ENCODE data around the gene ACKR4. TPM values are rescaled to one million over a fixed set of nuclear protein-coding genes. Genes with fewer than 3 reads are reported as not detected.
"Not testable (repeated sequence)": the region's sequence is repeated elsewhere in the genome, so short reads cannot be mapped to it uniquely, and the experiment has no call there.

ACKR4 gene
- total and polyA plus RNA-seq, 2 experiments from 2014 or later = 14.8 to 25.0 TPM

DNA sequence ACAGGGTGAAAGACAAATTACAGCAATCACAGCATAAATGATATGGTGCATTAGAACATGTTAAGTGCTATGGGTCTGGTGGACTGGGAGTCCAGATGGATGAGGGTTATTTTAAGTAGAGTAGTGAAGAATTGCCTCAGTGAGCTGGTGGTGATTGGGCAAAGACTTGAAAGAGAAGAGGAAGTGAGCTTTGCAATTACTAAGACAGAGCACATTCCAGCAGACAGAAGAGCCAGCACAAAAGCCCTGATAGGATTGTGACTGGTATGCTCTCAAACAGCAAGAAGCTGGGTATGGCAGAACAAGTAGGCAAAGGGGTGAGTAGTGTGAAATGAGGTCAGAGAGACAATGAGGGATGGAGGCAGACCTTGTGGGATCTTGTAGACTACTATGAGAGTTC is 2.1 kb upstream of the ACKR4 start:
- in situ Hi-C loops (cut with MboI) = no loop called here
- Histone ChIP-seq H3K9me2 (ENCODE audit: insufficient read depth) (no peaks in the 10 kb centered on the region), H3K79me2 (ENCODE audit: insufficient read depth) (peaks cover 13% of the 10 kb centered on the region), H4K20me1 (ENCODE audit: insufficient read depth) (no peaks in the 10 kb centered on the region), H3K4me3 (no peak overlapping the region), H3K27ac (peak overlapping the region; percentile 87), H2AFZ (no peak overlapping the region), H3K9me3 (ENCODE audit: low read depth) (no peaks in the 10 kb centered on the region), H3K4me2 (ENCODE audit: unreplicated experiment) (peak overlapping the region; percentile 64), H3K27me3 (replicated peaks; ENCODE audit: insufficient read depth) (no peaks in the 10 kb centered on the region), H3K36me3 (ENCODE audit: low read depth) (no peaks in the 10 kb centered on the region), H3K4me1 (ENCODE audit: insufficient read depth) (peaks cover 59% of the 10 kb centered on the region), H3K9ac (no peak overlapping the region), H3F3A (ENCODE audit: insufficient read depth) (peaks cover 51% of the 10 kb centered on the region)
- no peak for TF ChIP-seq EZH2phosphoT487 (IDR thresholded peaks at IDR 0.05; ENCODE audit: insufficient read depth, low read depth)
- no peak for TF ChIP-seq EZH2 (IDR thresholded peaks at IDR 0.05; ENCODE audit: insufficient read depth, poor library complexity, severe bottlenecking)
- DNase-seq = peak; percentile 83

DNA sequence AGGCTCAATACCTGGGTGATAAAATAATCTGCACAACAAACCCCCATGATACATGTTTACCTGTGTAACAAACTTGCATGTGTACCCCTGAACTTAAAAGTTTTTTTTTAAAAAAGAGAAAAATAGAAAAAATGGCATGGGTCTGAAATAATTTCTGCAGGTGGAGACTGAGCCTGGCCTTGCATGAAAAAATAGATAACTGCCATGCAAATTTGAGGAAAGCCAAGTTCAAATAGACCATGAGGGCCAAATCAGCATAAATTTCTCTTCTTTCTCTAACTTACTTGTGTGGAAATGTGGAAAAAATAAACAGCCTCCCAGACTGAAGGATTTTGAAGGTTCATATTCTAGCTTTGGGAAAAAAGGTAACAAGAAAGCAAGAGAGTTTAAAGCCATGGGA is 744 bp upstream of the ACKR4 start:
- no peak overlapping the region for H3K9ac ChIP-seq
- peaks cover 13% of the 10 kb centered on the region for H3K79me2 ChIP-seq (ENCODE audit: insufficient read depth)
- no peak for DNase-seq
- no peaks in the 10 kb centered on the region for H3K9me2 ChIP-seq (ENCODE audit: insufficient read depth)
- no peaks in the 10 kb centered on the region for H4K20me1 ChIP-seq (ENCODE audit: insufficient read depth)
- TF ChIP-seq EZH2 (IDR thresholded peaks at IDR 0.05; ENCODE audit: insufficient read depth, poor library complexity, severe bottlenecking) (no peak), EZH2phosphoT487 (IDR thresholded peaks at IDR 0.05; ENCODE audit: insufficient read depth, low read depth) (no peak)
- peaks cover 58% of the 10 kb centered on the region for H3K4me1 ChIP-seq (ENCODE audit: insufficient read depth)
- H3K27ac ChIP-seq = peak overlapping the region; percentile 37; the same call in 1 of the 2 replicates
- no peak overlapping the region for H3K4me3 ChIP-seq
- no peaks in the 10 kb centered on the region for H3K36me3 ChIP-seq (ENCODE audit: low read depth)
- H3K27me3 ChIP-seq (replicated peaks; ENCODE audit: insufficient read depth) = no peaks in the 10 kb centered on the region
- peaks cover 51% of the 10 kb centered on the region for H3F3A ChIP-seq (ENCODE audit: insufficient read depth)
- no peak overlapping the region for H3K4me2 ChIP-seq (ENCODE audit: unreplicated experiment)
- H2AFZ ChIP-seq = no peak overlapping the region
- in situ Hi-C loops (cut with MboI) = no loop called here
- no peaks in the 10 kb centered on the region for H3K9me3 ChIP-seq (ENCODE audit: low read depth)

DNA sequence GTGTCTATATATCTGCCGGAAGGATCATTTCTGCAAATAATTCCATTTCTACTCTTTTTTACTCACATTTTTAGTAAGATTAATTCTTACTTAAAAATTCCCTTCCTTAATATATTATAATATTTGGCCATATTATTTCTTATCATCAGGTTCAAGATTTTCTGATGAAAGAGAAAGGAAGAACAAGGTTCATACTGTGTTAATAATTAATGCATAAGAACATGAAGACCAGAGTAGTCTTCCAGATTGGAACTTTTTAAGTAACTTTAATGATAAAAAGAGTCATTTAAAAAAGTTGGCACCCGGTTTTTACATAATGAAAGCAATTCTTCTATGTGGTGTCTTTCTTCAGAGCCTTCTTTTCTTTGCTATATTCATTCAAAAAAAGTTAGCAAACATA is 590 bp downstream of the ACKR4 start:
- no peaks in the 10 kb centered on the region for H3K9me2 ChIP-seq (ENCODE audit: insufficient read depth)
- peaks cover 13% of the 10 kb centered on the region for H3K79me2 ChIP-seq (ENCODE audit: insufficient read depth)
- H4K20me1 ChIP-seq (ENCODE audit: insufficient read depth) = no peaks in the 10 kb centered on the region
- peaks cover 46% of the 10 kb centered on the region for H3F3A ChIP-seq (ENCODE audit: insufficient read depth)
- 14 to 17% methylated on average over 2 of the region's 2 CpGs for WGBS, 2 experiments (ENCODE audit: low coverage in 1 of 2, low lambda C conversion rate in 2 of 2, missing lambda C conversion rate in 2 of 2)
- H3K4me1 ChIP-seq (ENCODE audit: insufficient read depth) = peaks cover 44% of the 10 kb centered on the region
- no peaks in the 10 kb centered on the region for H3K9me3 ChIP-seq (ENCODE audit: low read depth)
- peak overlapping the region; percentile 73 for H3K9ac ChIP-seq
- H3K27me3 ChIP-seq (replicated peaks; ENCODE audit: insufficient read depth) = no peaks in the 10 kb centered on the region
- H3K4me2 ChIP-seq (ENCODE audit: unreplicated experiment) = peak overlapping the region; percentile 95
- H3K36me3 ChIP-seq (ENCODE audit: low read depth) = peaks cover 3% of the 10 kb centered on the region; the same call in 1 of the 2 replicates
- in situ Hi-C loops (cut with MboI) = no loop called here
- no peak for TF ChIP-seq EZH2phosphoT487 (IDR thresholded peaks at IDR 0.05; ENCODE audit: insufficient read depth, low read depth)
- no peak for TF ChIP-seq EZH2 (IDR thresholded peaks at IDR 0.05; ENCODE audit: insufficient read depth, poor library complexity, severe bottlenecking)
- H3K27ac ChIP-seq = peak overlapping the region; percentile 37
- H2AFZ ChIP-seq = peak overlapping the region; percentile 44
- DNase-seq = no peak
- H3K4me3 ChIP-seq = peak overlapping the region; percentile 80

DNA sequence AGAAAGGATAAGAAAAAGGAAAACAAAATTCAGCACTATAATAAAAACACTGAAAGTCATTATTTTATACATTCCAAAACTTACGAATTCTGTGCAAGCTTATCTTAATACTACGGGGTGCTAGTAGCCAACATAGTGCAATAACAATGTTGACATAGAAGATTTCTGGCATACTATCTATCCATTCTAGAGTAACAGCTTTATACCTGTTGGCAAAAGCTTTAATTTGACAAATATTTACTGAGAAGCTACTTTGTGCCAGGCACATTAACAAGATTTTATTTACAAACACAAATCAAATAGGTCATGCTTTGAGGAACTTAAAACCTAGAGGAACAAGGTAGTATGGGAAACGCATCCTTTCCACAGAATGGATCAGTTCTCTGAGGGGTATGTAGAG is 1.1 kb downstream of the ACKR4 start:
- H4K20me1 ChIP-seq (ENCODE audit: insufficient read depth) = no peaks in the 10 kb centered on the region

DNA sequence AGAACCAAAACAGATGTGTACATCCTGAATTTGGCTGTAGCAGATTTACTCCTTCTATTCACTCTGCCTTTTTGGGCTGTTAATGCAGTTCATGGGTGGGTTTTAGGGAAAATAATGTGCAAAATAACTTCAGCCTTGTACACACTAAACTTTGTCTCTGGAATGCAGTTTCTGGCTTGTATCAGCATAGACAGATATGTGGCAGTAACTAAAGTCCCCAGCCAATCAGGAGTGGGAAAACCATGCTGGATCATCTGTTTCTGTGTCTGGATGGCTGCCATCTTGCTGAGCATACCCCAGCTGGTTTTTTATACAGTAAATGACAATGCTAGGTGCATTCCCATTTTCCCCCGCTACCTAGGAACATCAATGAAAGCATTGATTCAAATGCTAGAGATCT is 3.5 kb downstream of the ACKR4 start:
- in situ Hi-C loops (cut with MboI); H2AFZ ChIP-seq; H3K4me3 ChIP-seq; DNase-seq; H4K20me1 ChIP-seq (ENCODE audit: insufficient read depth); H3K9ac ChIP-seq; H3K9me3 ChIP-seq (ENCODE audit: low read depth); H3K9me2 ChIP-seq (ENCODE audit: insufficient read depth); H3K4me2 ChIP-seq (ENCODE audit: unreplicated experiment); H3K27ac ChIP-seq; H3K27me3 ChIP-seq (replicated peaks; ENCODE audit: insufficient read depth); H3K36me3 ChIP-seq (ENCODE audit: low read depth): not testable (repeated sequence)
- peaks cover 40% of the 10 kb centered on the region for H3K4me1 ChIP-seq (ENCODE audit: insufficient read depth)
- peaks cover 43% of the 10 kb centered on the region for H3F3A ChIP-seq (ENCODE audit: insufficient read depth)
- H3K79me2 ChIP-seq (ENCODE audit: insufficient read depth) = peaks cover 13% of the 10 kb centered on the region
- WGBS, 2 experiments (ENCODE audit: low coverage in 1 of 2, low lambda C conversion rate in 2 of 2, missing lambda C conversion rate in 2 of 2) = 100% methylated on average over 1 of the region's 1 CpG; no CpG with 5 or more reads in 1 of the 2 experiments

More for the DNA sequence above, 1.1 kb downstream of the ACKR4 start:
- H3K79me2 ChIP-seq (ENCODE audit: insufficient read depth) = peaks cover 13% of the 10 kb centered on the region
- TF ChIP-seq EZH2phosphoT487 (IDR thresholded peaks at IDR 0.05; ENCODE audit: insufficient read depth, low read depth) = no peak
- TF ChIP-seq EZH2 (IDR thresholded peaks at IDR 0.05; ENCODE audit: insufficient read depth, poor library complexity, severe bottlenecking) = no peak
- DNase-seq = peak; percentile 14
- no peaks in the 10 kb centered on the region for H3K27me3 ChIP-seq (replicated peaks; ENCODE audit: insufficient read depth)
- peak overlapping the region; percentile 95 for H3K4me2 ChIP-seq (ENCODE audit: unreplicated experiment)
- peak overlapping the region; percentile 80 for H3K4me3 ChIP-seq
- H2AFZ ChIP-seq = peak overlapping the region; percentile 44
- peak overlapping the region; percentile 73 for H3K9ac ChIP-seq
- peaks cover 40% of the 10 kb centered on the region for H3K4me1 ChIP-seq (ENCODE audit: insufficient read depth)
- no peaks in the 10 kb centered on the region for H3K9me3 ChIP-seq (ENCODE audit: low read depth)
- H3K27ac ChIP-seq = peak overlapping the region; percentile 37; the same call in 1 of the 2 replicates
- WGBS, 2 experiments (ENCODE audit: low coverage in 1 of 2, low lambda C conversion rate in 2 of 2, missing lambda C conversion rate in 2 of 2) = 9 to 12% methylated on average over 3 of the region's 3 CpGs
- peaks cover 46% of the 10 kb centered on the region for H3F3A ChIP-seq (ENCODE audit: insufficient read depth)
- in situ Hi-C loops (cut with MboI) = no loop called here
- H3K36me3 ChIP-seq (ENCODE audit: low read depth) = peaks cover 8% of the 10 kb centered on the region
- H3K9me2 ChIP-seq (ENCODE audit: insufficient read depth) = no peaks in the 10 kb centered on the region
